Measurements from ENCODE around the gene MLLT3. TPM values are rescaled to one million over a fixed set of nuclear protein-coding genes. Genes with fewer than 3 reads are reported as not detected.
A peak's percentile ranks its signal among the peaks of the same experiment; 100 is the strongest.

MLLT3 gene
- total and polyA plus RNA-seq, 2 experiments from 2014 or later = 7.1 to 11.9 TPM

DNA sequence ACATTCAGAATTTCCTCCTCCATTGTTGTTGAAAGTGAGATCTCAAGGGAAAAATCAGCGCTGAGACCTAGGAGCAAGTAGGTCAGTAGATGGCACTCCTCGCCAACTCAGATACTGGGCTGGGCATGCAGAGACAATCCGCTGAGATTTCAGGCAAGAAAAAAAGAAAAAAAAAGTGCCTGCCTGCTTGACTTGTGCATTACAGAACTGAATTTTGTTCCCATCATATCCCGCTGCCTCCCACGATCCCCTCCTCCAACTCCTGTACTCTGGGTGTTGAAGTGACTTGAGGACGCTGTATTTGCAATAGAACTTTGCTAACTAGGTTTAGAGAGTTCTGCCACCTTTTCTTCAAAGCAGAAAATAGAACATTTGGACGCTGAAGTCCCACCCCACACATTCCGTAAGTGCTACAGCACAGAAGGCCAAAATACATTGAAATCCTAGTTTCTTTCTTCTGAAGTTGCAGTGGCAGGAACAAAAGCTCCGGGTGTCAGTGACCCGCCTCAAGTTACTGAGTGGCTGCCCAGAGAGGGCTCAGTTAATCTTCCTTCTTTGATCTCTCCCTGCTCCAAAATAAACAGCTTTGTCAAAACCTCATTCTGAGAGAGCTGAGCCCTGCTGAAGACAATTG is 265.8 kb downstream of the MLLT3 start:
- H2AFZ ChIP-seq = peak overlapping the region; percentile 74
- H3K27me3 ChIP-seq (replicated peaks; ENCODE audit: insufficient read depth) = no peaks in the 10 kb centered on the region
- H3K4me2 ChIP-seq (ENCODE audit: unreplicated experiment) = peak overlapping the region; percentile 71
- H3K36me3 ChIP-seq (ENCODE audit: low read depth) = no peaks in the 10 kb centered on the region
- in situ Hi-C loops (cut with MboI) = loop anchor here (10.0 to 25.0 kb wide), 3 partner anchors 268 to 758 kb away; partner anchors contain the start of gene MLLT3
- H3K9me2 ChIP-seq (ENCODE audit: insufficient read depth) = no peaks in the 10 kb centered on the region
- peak overlapping the region; percentile 64 for H3K27ac ChIP-seq
- peak overlapping the region; percentile 30; the same call in 1 of the 2 replicates for H3K9ac ChIP-seq
- peak; percentile 89 for DNase-seq
- no peaks in the 10 kb centered on the region for H3K9me3 ChIP-seq (ENCODE audit: low read depth)
- 7 to 9% methylated on average over 10 of the region's 10 CpGs for WGBS, 2 experiments (ENCODE audit: low coverage in 1 of 2, low lambda C conversion rate in 2 of 2, missing lambda C conversion rate in 2 of 2)
- H3K4me3 ChIP-seq = peak overlapping the region; percentile 47
- no peaks in the 10 kb centered on the region for H4K20me1 ChIP-seq (ENCODE audit: insufficient read depth)
- no peaks in the 10 kb centered on the region for H3K79me2 ChIP-seq (ENCODE audit: insufficient read depth)
- peaks cover 40% of the 10 kb centered on the region for H3F3A ChIP-seq (ENCODE audit: insufficient read depth)
- H3K4me1 ChIP-seq (ENCODE audit: insufficient read depth) = peaks cover 38% of the 10 kb centered on the region
- no peak for TF ChIP-seq EZH2 (IDR thresholded peaks at IDR 0.05; ENCODE audit: insufficient read depth, poor library complexity, severe bottlenecking)
- TF ChIP-seq EZH2phosphoT487 (IDR thresholded peaks at IDR 0.05; ENCODE audit: insufficient read depth, low read depth) = no peak

DNA sequence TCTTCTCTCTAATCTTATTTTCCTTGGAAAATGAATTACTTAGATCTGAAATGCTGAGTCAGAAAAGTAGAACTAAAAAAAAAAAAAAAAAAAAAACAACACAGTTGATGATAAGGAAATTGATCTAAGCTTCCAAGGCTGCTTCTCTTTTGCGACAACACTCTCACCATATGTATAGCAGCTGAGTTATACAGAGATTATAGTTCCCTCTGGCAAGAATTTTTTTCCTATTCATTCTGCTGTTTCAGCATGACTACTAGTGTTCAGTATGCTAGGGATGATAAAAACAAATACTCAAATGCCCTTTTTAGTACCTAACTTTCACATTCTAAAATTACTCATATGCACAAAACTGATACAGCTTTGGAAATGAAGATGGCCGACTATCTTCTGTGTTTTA is 267.3 kb downstream of the MLLT3 start:
- H3K36me3 ChIP-seq (ENCODE audit: low read depth) = no peaks in the 10 kb centered on the region
- H3K27ac ChIP-seq = peak overlapping the region; percentile 64
- in situ Hi-C loops (cut with MboI) = loop anchor here (10.0 to 25.0 kb wide), 3 partner anchors 270 to 760 kb away; partner anchors contain the start of gene MLLT3
- H3K79me2 ChIP-seq (ENCODE audit: insufficient read depth) = no peaks in the 10 kb centered on the region
- no peaks in the 10 kb centered on the region for H3K9me3 ChIP-seq (ENCODE audit: low read depth)
- no peaks in the 10 kb centered on the region for H3K9me2 ChIP-seq (ENCODE audit: insufficient read depth)
- peak overlapping the region; percentile 71 for H3K4me2 ChIP-seq (ENCODE audit: unreplicated experiment)
- peak overlapping the region; percentile 74 for H2AFZ ChIP-seq
- no peaks in the 10 kb centered on the region for H4K20me1 ChIP-seq (ENCODE audit: insufficient read depth)
- H3F3A ChIP-seq (ENCODE audit: insufficient read depth) = peaks cover 40% of the 10 kb centered on the region
- H3K4me1 ChIP-seq (ENCODE audit: insufficient read depth) = peaks cover 38% of the 10 kb centered on the region
- no peaks in the 10 kb centered on the region for H3K27me3 ChIP-seq (replicated peaks; ENCODE audit: insufficient read depth)
- TF ChIP-seq EZH2 (IDR thresholded peaks at IDR 0.05; ENCODE audit: insufficient read depth, poor library complexity, severe bottlenecking) = no peak
- no peak for TF ChIP-seq EZH2phosphoT487 (IDR thresholded peaks at IDR 0.05; ENCODE audit: insufficient read depth, low read depth)
- H3K4me3 ChIP-seq = peak overlapping the region; percentile 38
- peak; percentile 77 for DNase-seq
- WGBS, 2 experiments (ENCODE audit: low coverage in 1 of 2, low lambda C conversion rate in 2 of 2, missing lambda C conversion rate in 2 of 2) = 4 to 6% methylated on average over 2 of the region's 2 CpGs
- peak overlapping the region; percentile 38; the same call in 1 of the 2 replicates for H3K9ac ChIP-seq

DNA sequence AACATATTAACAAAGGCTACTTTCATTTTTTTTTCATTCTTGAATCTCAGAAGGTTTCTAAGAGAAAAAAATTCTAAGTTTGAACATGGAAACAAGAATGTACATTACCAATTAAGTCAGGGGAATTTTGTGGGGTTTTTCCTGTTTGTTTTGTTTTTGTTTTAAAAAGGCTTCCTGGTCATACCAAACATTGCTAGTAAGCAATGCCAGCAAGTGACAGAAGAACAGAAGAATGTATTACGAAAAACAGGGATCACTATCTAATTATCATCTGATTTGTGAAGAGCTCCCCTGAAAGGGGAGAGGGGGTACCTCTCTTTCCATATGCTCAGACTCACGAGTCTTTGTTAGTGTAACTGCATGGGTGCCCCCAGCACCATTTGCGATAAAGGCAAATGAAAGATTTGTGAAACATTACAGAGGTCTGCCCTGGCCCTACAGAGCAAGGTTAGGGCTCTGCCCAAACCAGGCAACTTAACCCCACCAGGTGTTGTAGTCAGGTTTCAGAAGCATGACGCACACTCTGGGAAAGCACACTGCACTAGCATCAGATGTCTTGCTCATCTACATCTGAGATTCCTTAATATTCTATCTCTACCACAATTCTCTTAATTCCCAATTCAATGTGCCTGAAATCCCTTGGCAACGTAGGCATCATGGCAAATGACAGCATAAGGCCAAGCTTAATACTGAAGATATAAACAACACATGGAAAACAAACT is 268.2 kb downstream of the MLLT3 start:
- Histone ChIP-seq H3F3A (ENCODE audit: insufficient read depth) (peaks cover 40% of the 10 kb centered on the region), H3K9me2 (ENCODE audit: insufficient read depth) (no peaks in the 10 kb centered on the region), H3K9me3 (ENCODE audit: low read depth) (no peaks in the 10 kb centered on the region), H3K27ac (peak overlapping the region; percentile 64), H3K4me1 (ENCODE audit: insufficient read depth) (peaks cover 38% of the 10 kb centered on the region), H3K79me2 (ENCODE audit: insufficient read depth) (no peaks in the 10 kb centered on the region), H3K36me3 (ENCODE audit: low read depth) (no peaks in the 10 kb centered on the region), H3K4me3 (no peak overlapping the region; the same call in 1 of the 2 replicates), H4K20me1 (ENCODE audit: insufficient read depth) (no peaks in the 10 kb centered on the region), H2AFZ (no peak overlapping the region), H3K27me3 (replicated peaks; ENCODE audit: insufficient read depth) (no peaks in the 10 kb centered on the region), H3K9ac (no peak overlapping the region), H3K4me2 (ENCODE audit: unreplicated experiment) (peak overlapping the region; percentile 71)
- TF ChIP-seq EZH2 (IDR thresholded peaks at IDR 0.05; ENCODE audit: insufficient read depth, poor library complexity, severe bottlenecking) (no peak), EZH2phosphoT487 (IDR thresholded peaks at IDR 0.05; ENCODE audit: insufficient read depth, low read depth) (no peak)
- in situ Hi-C loops (cut with MboI) = loop anchor here (10.0 to 25.0 kb wide), 3 partner anchors 271 to 761 kb away; partner anchors contain the start of gene MLLT3
- 92 to 93% methylated on average over 5 of the region's 5 CpGs for WGBS, 2 experiments (ENCODE audit: low coverage in 1 of 2, low lambda C conversion rate in 2 of 2, missing lambda C conversion rate in 2 of 2)
- peak; percentile 44 for DNase-seq

DNA sequence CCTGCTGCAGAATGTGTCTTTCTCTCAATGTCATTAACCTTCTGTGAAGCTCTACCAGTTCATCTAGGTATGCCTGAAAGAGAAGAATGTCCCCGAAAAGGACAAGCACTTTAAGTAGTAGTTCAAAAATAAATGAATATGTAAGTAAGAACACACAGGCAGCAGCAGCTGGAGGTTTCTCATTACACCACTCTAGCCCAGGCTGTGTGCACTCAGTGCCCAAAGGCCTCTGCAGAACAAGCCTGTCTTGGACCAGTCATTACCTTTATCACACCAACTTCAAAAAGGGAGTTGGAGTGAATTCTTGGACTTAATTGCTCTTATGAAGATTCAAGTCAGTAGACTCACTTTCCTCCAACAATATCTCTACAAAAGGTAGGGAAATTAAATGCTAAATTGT is 268.8 kb downstream of the MLLT3 start:
- peak overlapping the region; percentile 71 for H3K4me2 ChIP-seq (ENCODE audit: unreplicated experiment)

More for the DNA sequence above, 268.8 kb downstream of the MLLT3 start:
- H4K20me1 ChIP-seq (ENCODE audit: insufficient read depth) = no peaks in the 10 kb centered on the region
- no peaks in the 10 kb centered on the region for H3K79me2 ChIP-seq (ENCODE audit: insufficient read depth)
- no peak overlapping the region for H3K9ac ChIP-seq
- no peaks in the 10 kb centered on the region for H3K27me3 ChIP-seq (replicated peaks; ENCODE audit: insufficient read depth)
- in situ Hi-C loops (cut with MboI) = loop anchor here (10.0 to 25.0 kb wide), 3 partner anchors 271 to 761 kb away; partner anchors contain the start of gene MLLT3
- peak; percentile 2 for DNase-seq
- 96 to 100% methylated on average over 1 of the region's 1 CpG for WGBS, 2 experiments (ENCODE audit: low coverage in 1 of 2, low lambda C conversion rate in 2 of 2, missing lambda C conversion rate in 2 of 2)
- no peaks in the 10 kb centered on the region for H3K36me3 ChIP-seq (ENCODE audit: low read depth)
- H3F3A ChIP-seq (ENCODE audit: insufficient read depth) = peaks cover 40% of the 10 kb centered on the region
- no peaks in the 10 kb centered on the region for H3K9me2 ChIP-seq (ENCODE audit: insufficient read depth)
- H3K4me1 ChIP-seq (ENCODE audit: insufficient read depth) = peaks cover 38% of the 10 kb centered on the region
- no peak overlapping the region for H2AFZ ChIP-seq
- no peak overlapping the region for H3K4me3 ChIP-seq
- H3K27ac ChIP-seq = no peak overlapping the region
- no peak for TF ChIP-seq EZH2phosphoT487 (IDR thresholded peaks at IDR 0.05; ENCODE audit: insufficient read depth, low read depth)
- no peak for TF ChIP-seq EZH2 (IDR thresholded peaks at IDR 0.05; ENCODE audit: insufficient read depth, poor library complexity, severe bottlenecking)
- H3K9me3 ChIP-seq (ENCODE audit: low read depth) = no peaks in the 10 kb centered on the region

Measured in GM23248 (cell line).